WTC11 (cell line): ENCODE measurements around the gene EEF1A1.

Experiments used
- CBFB ChIP-seq: sonication (generic); formaldehyde crosslinking; IDR thresholded peaks from 2 replicates; pipeline ENCODE4 v1.8.1; 2022; ENCODE audit warnings: mild to moderate bottlenecking, low read depth, missing genetic modification reagents
- CTCF ChIP-seq: fragments of 200-600 bp; IDR thresholded peaks from 2 replicates; pipeline ENCODE4 v1.8.0; 2022; ENCODE audit warnings: antibody characterized with exemption
- E2F1 ChIP-seq: sonication (generic); formaldehyde crosslinking; IDR thresholded peaks from 2 replicates; pipeline ENCODE4 v1.8.0; 2022; ENCODE audit warnings: mild to moderate bottlenecking, missing genetic modification reagents
- ELF4 ChIP-seq: sonication (generic); formaldehyde crosslinking; IDR thresholded peaks from 2 replicates; pipeline ENCODE4 v1.8.1; 2022; ENCODE audit warnings: low read depth, mild to moderate bottlenecking, moderate library complexity, missing genetic modification reagents
- GABPB1 ChIP-seq: sonication (generic); formaldehyde crosslinking; IDR thresholded peaks from 2 replicates; pipeline ENCODE4 v1.8.1; 2023; ENCODE audit warnings: mild to moderate bottlenecking, missing genetic modification reagents
- GTF2I ChIP-seq: fragments of 250-450 bp; sonication (Bioruptor Pico); conservative IDR thresholded peaks from 2 replicates; pipeline ENCODE4 v1.4.0; 2021; ENCODE audit warnings: mild to moderate bottlenecking
- MAX ChIP-seq: sonication (generic); formaldehyde crosslinking; IDR thresholded peaks from 2 replicates; pipeline ENCODE4 v1.8.0; 2022; ENCODE audit warnings: mild to moderate bottlenecking, missing genetic modification reagents
- ZBTB21 ChIP-seq: sonication (generic); formaldehyde crosslinking; IDR thresholded peaks from 2 replicates; pipeline ENCODE4 v1.8.1; 2023; ENCODE audit warnings: mild to moderate bottlenecking, missing genetic modification reagents, borderline replicate concordance
- ZNF121 ChIP-seq: sonication (generic); formaldehyde crosslinking; IDR thresholded peaks from 2 replicates; pipeline ENCODE4 v1.8.0; 2023; ENCODE audit warnings: missing genetic modification reagents
- ZNF263 ChIP-seq: sonication (generic); formaldehyde crosslinking; IDR thresholded peaks from 2 replicates; pipeline ENCODE4 v1.8.1; 2022; ENCODE audit warnings: low read depth, mild to moderate bottlenecking, moderate library complexity, missing genetic modification reagents
- TF ChIP-seq, protein P1 (sequence below): fragments of 250-450 bp; sonication (Bioruptor Pico); IDR thresholded peaks from 2 replicates; pipeline ENCODE4 v1.9.0; 2021; ENCODE audit warnings: mild to moderate bottlenecking
- TF ChIP-seq, protein P2 (sequence below): sonication (generic); formaldehyde crosslinking; conservative IDR thresholded peaks from 2 replicates; pipeline ENCODE4 v1.8.1; 2022; ENCODE audit warnings: mild to moderate bottlenecking, missing genetic modification reagents
- TF ChIP-seq, protein P3 (sequence below): sonication (generic); formaldehyde crosslinking; IDR thresholded peaks from 2 replicates; pipeline ENCODE4 v1.8.1; 2022; ENCODE audit warnings: mild to moderate bottlenecking, moderate library complexity, missing genetic modification reagents

DNA sequence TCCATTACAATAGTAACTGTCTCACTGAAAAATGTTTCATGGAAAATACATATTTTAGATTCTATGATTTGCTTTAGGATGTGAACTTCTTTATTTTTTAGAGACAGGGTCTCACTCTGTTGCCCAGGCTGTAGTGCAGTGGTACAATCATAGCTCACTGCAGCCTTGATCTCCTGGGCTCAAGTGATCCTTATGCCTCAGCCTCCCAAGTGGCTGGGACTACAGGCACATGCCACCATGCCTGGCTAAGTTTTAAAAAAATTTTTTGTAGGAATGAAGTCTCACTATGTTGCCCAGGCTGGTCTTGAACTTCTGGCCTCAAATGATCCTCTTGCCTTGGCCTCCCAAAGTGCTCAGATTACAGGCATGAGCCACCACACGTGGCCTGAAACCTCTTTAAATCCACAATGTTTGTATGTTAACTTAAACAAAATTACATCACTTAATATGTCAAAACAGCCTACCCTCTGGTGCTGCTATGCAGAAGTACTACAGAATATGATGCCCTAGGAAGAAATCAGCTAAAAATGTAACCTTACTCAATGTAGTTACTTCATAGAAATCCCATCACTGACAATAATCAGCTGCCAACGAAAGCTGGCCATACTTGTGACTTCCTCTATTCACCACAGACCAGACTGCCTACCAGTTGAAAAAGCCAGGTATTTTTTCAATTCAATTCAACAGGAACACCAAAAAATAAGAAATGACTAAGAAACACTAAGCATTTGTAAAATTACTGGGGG, 17.6 kb downstream of the EEF1A1 start:
- TF ChIP-seq, protein P1, sequence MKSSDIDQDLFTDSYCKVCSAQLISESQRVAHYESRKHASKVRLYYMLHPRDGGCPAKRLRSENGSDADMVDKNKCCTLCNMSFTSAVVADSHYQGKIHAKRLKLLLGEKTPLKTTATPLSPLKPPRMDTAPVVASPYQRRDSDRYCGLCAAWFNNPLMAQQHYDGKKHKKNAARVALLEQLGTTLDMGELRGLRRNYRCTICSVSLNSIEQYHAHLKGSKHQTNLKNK (CRISPR knock-in tag) = no peak
- TF ChIP-seq, protein P2, sequence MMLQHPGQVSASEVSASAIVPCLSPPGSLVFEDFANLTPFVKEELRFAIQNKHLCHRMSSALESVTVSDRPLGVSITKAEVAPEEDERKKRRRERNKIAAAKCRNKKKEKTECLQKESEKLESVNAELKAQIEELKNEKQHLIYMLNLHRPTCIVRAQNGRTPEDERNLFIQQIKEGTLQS = no peak
- TF ChIP-seq GABPB1 (CRISPR knock-in tag) = no peak
- TF ChIP-seq CTCF = no peak
- peak; percentile 67; the same call in 1 of the 2 replicates for TF ChIP-seq ZNF121 (CRISPR knock-in tag)
- TF ChIP-seq MAX = no peak
- TF ChIP-seq, protein P3, sequence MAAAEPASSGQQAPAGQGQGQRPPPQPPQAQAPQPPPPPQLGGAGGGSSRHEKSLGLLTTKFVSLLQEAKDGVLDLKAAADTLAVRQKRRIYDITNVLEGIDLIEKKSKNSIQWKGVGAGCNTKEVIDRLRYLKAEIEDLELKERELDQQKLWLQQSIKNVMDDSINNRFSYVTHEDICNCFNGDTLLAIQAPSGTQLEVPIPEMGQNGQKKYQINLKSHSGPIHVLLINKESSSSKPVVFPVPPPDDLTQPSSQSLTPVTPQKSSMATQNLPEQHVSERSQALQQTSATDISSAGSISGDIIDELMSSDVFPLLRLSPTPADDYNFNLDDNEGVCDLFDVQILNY = no peak
- TF ChIP-seq ZBTB21 (CRISPR knock-in tag) = no peak
- TF ChIP-seq E2F1 (CRISPR knock-in tag) = no peak
- no peak for TF ChIP-seq ELF4 (CRISPR knock-in tag)
- TF ChIP-seq CBFB (CRISPR knock-in tag) = no peak
- no peak for TF ChIP-seq ZNF263 (CRISPR knock-in tag)
- no peak for TF ChIP-seq GTF2I (CRISPR knock-in tag)
